NCI-H2196 (cell line): Measurements from ENCODE around the gene DNAH5.

Source experiments
- DNase-seq: peaks from one replicate; lab custom pipeline; 2025; ENCODE audit not compliant: unreplicated experiment; lab: John Stamatoyannopoulos, UW

The DNAH5 gene

DNA sequence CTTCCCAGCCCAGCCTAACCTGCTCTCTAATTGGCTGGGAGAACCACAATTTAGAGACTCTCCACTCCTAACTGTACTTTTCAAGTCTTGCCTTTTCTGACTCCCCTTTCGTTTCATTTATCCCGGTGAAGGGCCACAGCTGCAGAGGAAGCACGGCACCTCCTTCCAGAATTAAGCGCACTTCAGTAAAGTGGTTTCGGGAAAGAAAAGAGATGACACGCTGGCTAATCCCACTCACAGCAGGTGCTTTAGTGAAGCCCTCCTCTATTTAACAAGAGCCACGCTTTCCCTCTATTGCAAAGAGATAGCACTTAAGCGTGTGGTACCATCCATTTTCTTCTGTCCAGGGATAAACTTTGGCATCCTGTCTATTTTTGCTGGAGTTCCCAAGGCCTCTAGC lies 4.8 kb downstream of the DNAH5 start:
- no peak for DNase-seq

DNA sequence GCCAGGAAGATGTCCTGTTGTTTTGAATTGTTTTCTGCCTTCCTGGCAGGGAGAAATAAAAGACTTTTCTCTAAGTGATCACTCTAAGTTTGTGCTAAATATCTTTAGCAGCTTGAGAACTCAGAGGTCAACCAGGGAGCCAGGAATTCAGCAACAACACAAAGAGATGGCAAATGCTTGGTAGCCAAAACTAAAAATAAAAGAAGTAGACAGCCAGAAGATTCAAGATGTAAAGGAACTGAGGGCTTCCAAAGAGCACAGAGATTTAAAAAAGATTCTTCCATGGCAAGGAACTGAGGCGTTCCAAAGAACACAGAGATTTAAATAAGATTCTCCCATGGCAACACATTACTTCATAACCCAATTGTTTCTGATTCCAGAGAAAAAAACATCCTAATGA lies 9.6 kb downstream of the DNAH5 start:
- no peak for DNase-seq

DNA sequence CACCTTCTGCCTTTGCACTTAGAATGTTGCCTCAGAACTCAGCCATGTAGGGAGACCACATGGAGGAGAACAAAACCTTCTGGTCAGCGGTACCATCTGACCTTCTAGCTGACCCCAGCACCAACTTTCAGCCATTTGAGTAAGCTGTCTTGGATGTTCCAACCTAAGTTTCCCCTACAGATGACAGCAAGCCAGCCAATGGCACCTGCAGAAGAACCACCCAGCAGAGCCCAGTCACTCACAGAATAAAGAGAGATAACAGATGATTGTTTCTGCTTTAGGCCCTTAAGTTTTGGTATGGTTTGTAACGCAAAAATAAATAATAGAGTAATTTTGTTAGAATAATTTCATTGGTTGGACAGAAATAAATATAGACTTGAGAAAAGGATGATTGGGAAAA lies 10.4 kb downstream of the DNAH5 start:
- DNase-seq, result no peak

DNA sequence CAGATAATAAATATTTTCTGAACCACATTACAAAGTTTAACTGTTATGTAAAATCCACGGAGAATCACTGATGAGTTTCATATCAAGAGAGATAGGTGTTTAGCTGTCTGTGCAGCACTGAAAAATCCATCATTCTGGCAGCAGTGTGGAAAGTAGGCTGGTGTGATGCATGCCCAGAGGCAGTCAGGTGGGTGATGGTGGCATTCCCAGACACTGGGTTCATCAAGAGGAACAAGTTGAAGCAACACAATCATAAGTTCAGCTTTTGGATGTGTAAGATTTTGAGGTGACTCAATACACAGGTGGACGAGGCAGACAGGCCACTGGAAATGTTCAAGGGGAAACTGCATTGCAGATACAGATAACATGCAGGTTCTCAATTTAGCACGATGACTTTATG lies 11.9 kb downstream of the DNAH5 start:
- no peak for DNase-seq

DNA sequence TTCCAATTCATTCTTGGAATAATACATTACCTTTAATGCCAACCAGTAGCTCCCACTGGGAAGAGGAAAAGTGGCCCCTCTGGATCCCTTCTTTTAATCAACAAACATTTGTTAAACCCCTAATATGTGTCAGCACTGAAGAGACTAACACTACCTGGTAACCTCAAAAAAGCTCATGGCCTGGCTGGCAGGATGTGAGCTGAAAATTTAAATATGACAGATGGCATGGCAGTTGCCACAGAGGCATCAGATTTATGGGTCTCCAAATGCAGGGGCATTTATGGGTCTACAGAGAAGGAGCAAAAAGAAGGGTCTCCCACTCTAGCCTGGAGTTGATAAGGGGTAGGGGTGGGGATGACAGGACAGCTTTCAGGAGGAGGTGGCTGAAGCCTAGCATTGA lies 12.5 kb downstream of the DNAH5 start:
- DNase-seq, result no peak

DNA sequence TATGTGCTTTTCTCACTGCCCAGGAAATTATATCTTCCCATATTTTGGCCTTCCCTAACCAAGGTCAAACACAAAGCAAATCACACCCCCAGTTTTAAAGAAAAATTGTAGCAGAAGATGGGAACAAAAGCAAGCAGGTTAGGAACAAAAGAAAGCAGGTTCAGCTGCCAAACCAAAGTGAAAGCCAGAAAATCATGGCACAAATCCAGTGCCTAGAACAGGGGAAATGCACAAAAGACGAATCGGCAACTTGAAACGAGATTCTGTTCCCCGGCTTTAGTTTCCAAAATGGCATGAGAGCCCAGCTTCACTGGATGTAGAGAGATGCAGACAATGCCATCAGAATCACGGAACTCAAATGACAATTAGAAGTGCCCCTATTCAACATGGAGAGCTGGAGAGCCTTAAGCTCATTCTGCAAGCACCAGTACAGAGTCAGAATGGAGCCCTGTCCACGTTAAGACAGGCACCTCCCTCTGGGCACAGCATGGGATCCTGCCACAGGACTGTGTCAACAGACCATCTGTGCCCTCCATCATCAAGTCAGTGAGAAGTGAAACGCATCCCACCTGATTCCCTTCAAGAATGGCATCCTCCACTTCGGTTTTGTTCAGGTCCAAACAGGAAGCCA lies 13.8 kb downstream of the DNAH5 start:
- DNase-seq, result no peak

DNA sequence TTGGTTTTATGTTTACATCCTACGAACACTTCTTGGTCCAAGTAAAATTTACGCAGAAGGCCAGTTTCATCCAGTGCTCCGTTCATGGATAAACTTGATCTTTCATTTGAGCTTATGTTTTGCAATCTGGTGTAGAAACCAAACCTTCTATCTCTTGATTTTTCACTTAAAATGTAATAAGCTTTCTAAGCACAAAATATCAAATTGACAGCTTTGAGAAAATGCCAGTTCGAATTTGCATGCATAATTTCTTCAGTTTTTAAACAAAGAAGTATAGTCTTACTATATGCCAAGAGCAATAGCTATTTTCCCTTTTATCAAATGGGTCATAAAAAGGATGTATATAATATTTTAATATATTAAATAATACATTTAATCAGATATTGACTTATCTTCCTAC lies 17.8 kb downstream of the DNAH5 start:
- DNase-seq, result no peak

DNA sequence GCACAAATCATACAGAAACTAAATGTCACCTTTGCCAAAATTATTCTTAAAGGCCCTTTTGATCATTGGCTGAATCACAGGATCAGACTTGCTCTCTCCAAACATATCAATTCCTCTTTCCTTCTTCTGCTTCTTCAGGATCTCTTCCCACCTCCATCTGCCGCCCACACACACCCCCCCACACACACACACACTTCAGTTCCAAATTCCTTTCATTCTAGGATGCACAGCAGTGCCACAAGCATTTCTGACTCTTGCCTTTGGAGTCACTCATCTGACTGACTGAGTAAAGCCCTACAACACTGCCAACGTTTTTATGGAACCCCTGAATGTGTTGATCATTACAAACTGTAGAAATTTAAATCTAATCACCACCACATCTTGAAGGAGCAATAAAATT lies 22.9 kb downstream of the DNAH5 start:
- no peak for DNase-seq

DNA sequence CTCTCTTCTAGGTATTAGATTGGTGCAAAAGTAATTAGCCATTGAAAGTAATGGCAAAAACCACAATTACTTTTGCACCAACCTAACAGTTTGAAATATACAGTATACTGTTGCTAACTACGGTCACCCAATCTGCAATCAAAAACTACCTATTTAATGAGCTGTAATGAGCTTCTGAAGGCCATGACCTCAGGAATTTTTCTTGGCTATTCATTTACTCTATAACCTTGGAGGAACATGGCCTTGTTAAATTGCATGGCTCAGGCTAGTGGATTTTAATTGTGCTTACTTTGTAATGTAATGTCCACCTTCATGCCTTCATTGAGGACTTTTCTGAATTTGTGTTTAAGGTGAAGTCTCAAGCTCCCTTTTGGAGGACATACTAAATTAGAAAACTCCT lies 24.7 kb downstream of the DNAH5 start:
- no peak for DNase-seq

DNA sequence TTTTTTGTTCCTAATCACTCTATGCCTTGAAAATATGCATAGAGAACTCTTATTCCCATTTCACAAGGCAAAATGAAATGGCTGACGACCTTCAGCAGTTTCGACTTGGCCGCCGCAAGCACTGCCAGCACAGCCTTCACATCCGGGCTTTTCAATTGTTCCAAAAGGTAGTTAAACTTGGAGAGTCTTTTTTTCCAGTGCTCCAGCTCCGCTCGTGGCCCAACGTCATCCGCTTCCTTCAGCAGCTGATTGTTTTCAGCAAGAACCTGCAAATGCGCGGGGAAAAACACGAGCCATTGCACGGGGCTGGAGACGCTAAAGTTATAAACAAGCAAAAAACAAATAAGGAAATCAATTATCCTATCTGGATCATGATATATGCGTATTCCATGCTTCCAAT lies 25.4 kb downstream of the DNAH5 start:
- DNase-seq, result no peak

DNA sequence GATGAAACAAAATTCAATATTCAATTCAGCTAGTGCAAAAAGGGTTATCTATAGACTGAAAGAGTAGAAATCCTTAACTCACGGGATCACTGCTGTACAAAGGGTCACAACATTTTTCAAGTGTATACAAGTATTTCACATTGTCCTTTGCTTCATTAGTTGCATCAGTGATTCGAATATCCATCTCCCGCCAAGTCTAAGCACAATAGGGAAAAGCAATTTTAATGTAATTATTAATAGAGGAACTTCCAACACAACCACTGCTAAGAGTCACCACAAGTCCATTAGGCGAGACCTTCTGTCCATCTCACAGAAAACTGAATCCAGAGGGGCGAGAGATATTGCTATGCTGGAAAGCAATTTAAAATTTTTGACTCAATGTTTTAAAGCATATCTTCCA lies 27.4 kb downstream of the DNAH5 start:
- DNase-seq, result no peak

DNA sequence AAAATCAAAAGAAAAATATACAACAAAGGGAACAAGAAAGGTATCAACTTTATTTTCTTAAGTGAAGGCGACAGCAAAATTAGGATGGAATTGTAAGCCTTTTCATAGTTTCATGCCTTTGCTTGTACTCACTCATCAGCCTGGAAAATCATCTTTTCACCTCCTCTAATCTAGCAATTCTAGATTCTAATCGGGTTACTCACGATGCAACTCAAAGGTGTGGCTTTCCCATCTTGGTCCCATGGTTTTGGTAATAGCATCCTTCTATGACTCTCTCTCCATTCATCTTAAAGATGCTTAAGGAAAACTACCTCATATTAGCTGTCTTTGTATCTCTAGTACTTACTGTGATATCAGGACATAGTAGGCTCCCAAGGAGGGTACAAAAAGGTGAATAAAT lies 30.5 kb downstream of the DNAH5 start:
- DNase-seq, result no peak

DNA sequence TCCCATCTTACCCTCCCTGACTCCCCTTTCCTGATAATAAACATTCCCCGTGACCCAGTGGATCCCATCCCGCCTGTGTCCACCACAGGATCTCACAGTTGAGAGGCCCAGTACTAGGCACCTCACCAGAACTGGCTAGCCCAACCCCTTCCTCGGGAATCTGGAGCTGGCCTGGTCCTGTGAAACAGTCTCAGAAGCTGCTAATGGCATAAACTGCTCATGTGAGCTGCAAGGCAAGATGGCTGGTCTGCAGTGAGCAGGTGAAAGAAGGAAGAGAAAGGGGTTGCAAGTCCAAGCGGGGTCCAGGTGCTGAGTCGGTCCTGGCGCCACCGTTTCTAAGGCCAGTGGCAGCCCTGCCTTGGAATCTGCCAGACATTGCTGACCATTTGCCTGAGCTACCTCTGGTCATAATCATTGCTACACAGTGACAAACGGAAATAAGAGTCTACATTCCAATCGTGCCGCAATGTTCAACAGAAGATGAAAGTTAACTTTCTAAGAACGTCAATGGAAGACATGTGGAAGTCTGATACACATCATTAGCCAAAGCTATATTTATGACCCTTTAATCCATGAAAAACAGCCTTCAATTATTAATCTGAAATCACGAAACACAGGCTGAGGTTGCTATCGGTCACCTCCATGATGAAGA lies 33.7 kb downstream of the DNAH5 start:
- no peak for DNase-seq

DNA sequence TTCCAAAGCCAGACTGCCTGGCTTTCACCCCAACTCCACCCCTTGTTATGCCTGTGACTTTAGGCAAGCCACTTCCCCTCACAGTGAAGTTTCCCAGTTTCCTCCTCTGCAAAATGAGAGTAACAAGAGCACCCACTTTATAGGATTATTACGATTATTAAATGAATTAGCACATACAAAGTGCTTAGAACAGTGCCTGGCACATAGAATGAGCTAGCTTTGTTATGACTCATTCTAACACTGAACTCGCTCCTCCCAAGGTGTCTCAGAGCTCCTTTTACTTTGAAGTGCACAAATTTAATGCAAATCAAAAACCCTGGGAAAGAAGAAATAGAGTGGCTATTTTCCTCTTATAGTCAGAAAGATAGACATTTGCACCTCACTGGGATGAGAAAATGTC lies 34.3 kb downstream of the DNAH5 start:
- DNase-seq, result no peak

DNA sequence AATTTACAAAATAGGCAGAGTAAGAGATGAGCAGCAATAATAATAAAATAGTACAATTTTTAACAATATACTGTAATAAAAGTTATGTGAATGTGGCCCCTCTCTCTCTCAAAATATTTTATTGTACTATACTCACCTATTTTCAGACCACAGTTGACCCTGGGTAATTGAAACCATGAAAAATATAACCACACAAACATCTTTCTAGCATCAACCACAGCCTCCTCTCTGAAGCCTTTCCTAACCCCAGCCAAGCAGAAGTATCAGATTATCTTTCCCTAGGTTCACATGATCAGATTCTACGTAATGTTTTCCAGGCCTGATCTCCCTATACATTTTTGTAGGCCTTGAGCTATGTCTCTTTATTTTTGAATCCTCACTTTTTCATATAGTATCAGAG lies 35.2 kb downstream of the DNAH5 start:
- DNase-seq, result no peak

DNA sequence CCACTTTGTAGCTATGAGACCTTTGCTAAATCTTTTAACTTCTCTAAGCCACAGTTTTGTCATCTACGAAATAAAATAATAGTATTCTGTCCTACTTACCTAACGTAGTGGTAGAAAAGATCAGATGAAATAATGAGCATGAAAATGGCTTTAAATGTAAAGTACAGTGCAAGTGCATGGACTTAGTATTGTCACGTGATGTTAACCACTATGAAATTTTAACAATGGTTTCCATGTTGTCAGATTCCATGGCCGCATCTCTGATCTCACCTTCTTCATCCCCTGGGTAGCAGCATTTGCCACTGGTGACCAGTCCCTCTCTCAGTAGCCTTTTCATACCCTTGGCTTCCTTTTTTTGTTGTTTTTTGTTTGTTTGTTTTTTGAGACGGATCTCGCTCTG lies 45.9 kb downstream of the DNAH5 start:
- no peak for DNase-seq

DNA sequence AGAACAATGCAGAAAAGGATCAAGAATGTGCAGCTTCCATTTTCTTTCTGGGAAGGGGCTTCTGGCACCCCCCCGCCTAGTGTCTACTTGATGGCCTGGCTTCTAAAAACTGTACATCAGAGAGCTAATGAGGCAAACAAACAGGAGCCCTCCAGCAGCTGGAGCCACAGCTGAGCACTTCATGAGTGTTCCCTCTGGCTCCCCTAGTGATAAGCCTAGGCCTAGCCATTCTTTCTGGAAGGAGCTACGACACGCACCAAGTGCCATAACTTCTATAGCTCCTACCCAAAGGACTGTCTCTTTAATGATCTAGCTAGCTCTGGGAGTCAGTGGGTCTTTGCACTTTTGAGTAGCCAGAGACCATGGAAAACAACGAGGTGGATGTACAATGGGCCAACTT lies 66.1 kb downstream of the DNAH5 start:
- DNase-seq, result no peak

DNA sequence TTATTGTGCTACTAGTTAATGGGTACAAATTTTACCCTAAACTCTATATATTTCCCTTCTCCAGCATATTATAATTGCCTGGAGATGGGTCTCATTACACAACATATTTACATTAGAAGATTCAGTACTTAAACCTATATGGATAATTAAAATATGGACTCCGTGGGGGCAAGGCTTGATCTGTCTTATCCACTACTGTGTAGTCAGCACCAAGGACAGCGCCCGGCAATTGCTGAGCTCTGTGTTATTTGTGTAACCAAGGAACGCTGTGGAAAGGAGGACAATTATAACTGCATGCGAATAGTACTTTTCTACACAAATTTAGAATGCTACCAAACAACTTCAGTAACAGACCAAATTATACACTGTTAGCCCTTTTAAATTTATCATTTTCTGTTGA lies 77.7 kb downstream of the DNAH5 start:
- DNase-seq, result no peak

DNA sequence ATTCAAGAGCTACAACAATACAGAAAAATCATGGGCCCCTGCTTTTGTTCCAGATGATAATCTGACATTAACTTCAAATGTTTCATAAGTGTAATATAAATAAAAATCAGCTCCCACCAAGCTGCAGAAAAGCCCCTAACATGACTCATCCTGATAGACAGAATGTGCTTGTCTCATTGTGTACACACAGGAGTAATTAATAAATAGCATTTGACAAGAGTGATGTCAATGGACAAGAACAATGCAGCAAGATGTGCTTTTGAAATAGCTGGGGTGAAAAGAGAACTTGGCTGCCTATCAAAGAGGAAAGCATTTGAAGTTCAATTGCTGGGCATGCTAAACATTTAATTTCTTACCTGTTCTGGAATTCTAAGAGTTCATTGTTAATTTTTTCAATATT lies 79.2 kb downstream of the DNAH5 start:
- no peak for DNase-seq

DNA sequence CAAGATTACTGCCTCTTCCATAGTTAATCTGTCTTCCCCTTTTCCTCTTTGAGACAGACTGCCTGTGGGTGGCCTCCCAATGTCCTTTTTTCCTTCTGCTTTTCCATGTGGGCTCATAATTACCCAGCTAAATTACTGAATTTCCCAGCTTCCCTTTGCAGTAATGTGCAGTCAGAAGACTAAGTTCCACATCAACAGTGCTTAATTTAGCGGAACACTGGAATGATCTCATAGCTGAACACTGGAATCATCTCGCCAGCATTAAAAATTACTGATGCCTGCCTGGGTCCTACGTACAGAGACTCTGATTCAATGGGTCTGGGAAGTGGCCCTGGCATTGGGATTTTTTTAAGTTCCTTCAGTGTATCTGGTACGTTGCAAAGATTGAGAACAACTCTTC lies 84.3 kb downstream of the DNAH5 start:
- no peak for DNase-seq

DNA sequence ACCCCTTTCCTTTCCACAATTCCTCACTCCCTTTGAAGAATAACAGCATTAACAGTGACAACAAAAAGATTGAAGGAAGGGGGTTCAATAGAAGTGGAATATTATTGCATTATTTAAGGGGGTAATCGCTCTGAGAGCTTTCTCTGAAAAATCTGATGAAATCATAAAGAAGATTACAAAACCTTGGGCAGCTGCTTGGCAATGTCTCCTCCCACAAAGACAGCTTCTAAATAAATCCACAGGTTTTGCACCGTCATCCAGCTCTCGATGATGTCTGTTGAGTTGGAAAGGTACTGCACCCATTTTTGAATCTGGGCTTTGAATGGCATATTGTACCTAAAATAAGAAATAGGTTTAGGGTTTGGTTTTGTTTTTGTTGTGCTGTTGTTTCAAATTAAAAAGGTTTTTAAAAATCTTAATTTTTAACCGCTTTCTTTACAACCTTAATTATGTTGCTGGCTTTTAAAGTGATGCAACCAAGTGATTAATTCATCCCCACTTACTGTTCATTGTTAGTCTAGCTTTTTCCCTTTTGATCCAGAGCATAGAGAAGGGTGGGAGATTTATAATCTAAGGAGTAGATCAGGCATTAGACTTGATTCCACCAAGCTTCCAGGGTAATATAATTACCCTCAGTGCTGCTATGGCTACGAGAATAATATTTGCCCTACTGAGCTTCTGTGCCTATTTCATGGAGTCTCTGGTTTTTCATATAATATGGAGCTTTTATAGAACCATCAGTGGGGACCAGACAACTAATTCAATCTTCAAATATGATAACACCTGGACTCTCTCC lies 85.0 kb downstream of the DNAH5 start:
- no peak for DNase-seq

DNA sequence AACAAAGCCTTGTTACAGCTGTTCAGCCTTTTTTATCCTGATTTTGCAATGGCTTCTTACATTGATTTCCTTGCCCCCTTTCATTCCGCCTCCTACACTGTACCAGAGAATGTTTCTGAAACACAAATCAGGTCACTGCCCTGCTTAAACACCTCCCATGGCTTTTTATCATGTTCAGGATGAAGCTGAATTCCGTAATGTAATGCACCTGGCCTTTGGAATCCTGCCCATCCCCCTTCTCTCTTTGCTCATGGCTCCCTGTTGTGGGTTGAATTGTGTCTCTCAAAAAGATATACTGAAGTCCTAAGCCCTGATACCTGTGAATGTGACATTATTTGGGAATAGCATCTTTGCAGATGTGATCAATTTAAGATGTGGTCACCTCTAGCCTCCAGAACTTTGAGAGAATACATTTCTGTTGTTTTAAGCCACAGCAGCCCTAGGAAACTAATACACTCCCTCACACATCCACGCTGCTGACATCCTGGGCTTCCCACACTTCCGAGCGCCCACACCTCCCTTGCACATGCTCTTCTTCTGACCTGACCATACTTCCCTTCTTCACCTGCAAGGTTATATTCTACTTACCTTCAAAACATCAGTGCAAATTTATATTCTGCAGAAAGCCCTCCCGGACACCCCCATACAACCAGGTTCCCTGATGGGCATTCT lies 101.2 kb downstream of the DNAH5 start:
- no peak for DNase-seq
